ENCODE measurements around the gene PPP1R1A. TPM values are rescaled to one million over a fixed set of nuclear protein-coding genes. Genes with fewer than 3 reads are reported as not detected.

The PPP1R1A gene
- total and polyA plus RNA-seq, 9 of the 15 experiments (the other 6 are each of a cell fraction or from before 2014, with no cell fraction given): not detected

- TF ChIP-seq HBP1 (CRISPR knock-in tag; IDR thresholded peaks at IDR 0.05) (no peak), ZNF561 (CRISPR knock-in tag; conservative IDR thresholded peaks at IDR 0.05) (no peak), RCOR1 (IDR thresholded peaks at IDR 0.05; ENCODE audit: borderline replicate concordance in 1 of 2, low read depth in 2 of 2, low read length in 2 of 2) (no peak), TCF15 (CRISPR knock-in tag; IDR thresholded peaks at IDR 0.05) (no peak), ZNF408 (CRISPR knock-in tag; IDR thresholded peaks at IDR 0.05; ENCODE audit: low read depth) (no peak)
These were observed 22.4 kb downstream of the PPP1R1A start (continued) for GRCh38 chr12:54565986-54566544.

- H3K9me1 ChIP-seq (ENCODE audit: control insufficient read depth, insufficient read depth, low read length): no peaks in the 10 kb centered on the region
- H3K4me3 ChIP-seq: no peak overlapping the region
- no peak overlapping the region for H2AFZ ChIP-seq (ENCODE audit: low read depth, low read length)
- no TSS peak for BruUV-seq (replicated peaks)
- CTCF ChIA-PET (ENCODE audit: low intra/inter-chr PET ratio): no interaction called here
- peaks cover 3 to 7% of the 10 kb centered on the region in 2 experiments for H3K4me1 ChIP-seq (replicated peaks in 1 of 2; ENCODE audit: control insufficient read depth in 2 of 2, insufficient read depth in 2 of 2, low read length in 2 of 2)
- no peak overlapping the region for H3K27ac ChIP-seq (ENCODE audit: extremely low read depth, low read depth, low read length)
- H3K36me3 ChIP-seq (ENCODE audit: control insufficient read depth, insufficient read depth, low read length): no peaks in the 10 kb centered on the region
- POLR2A ChIA-PET: interaction anchor here (1.3 kb wide), 2 partner anchors 9 to 10 kb away, joined by 4 read pairs; no protein-coding TSS in a partner anchor
- H3K9ac ChIP-seq (ENCODE audit: insufficient read depth in 1 of 2, low read depth in 2 of 2, low read length in 2 of 2): no peak overlapping the region
- H3K9me3 ChIP-seq (replicated peaks; ENCODE audit: control insufficient read depth, insufficient read depth, low read depth, low read length): no peaks in the 10 kb centered on the region
- H3K27me3 ChIP-seq (ENCODE audit: control insufficient read depth in 2 of 2, insufficient read depth in 2 of 2, low read length in 2 of 2): peaks cover 16 to 25% of the 10 kb centered on the region in 2 experiments; a peak in 4 of 5 replicates
- WGBS (ENCODE audit: insufficient coverage, low coverage, missing lambda C conversion rate): 4% methylated on average over 10 of the region's 10 CpGs
- DNase-seq (ENCODE audit: extremely low read depth in 1 of 4, low spot score in 3 of 4) (no peak), FAIRE-seq (no peak), ATAC-seq (no peak)
- H3K79me2 ChIP-seq (ENCODE audit: control insufficient read depth, insufficient read depth, low read length): no peaks in the 10 kb centered on the region
- in situ Hi-C loops (cut with MboI) (no loop called here), intact Hi-C loops (cut with micrococcal nuclease) (no loop called here)
- H3K4me2 ChIP-seq (ENCODE audit: insufficient read depth, low read length): no peak overlapping the region
- H4K20me1 ChIP-seq (replicated peaks; ENCODE audit: control insufficient read depth, insufficient read depth, low read length): 0 out of 2 replicates have a peak, but pooled peaks cover 4% of the 10 kb centered on the region
- TF ChIP-seq EWSR1 (IDR thresholded peaks at IDR 0.05; ENCODE audit: borderline replicate concordance, low read depth, partially characterized antibody): no peak
- no peak for TF ChIP-seq TGIF2 (CRISPR knock-in tag; IDR thresholded peaks at IDR 0.05)
- TF ChIP-seq DDX20 (tag; IDR thresholded peaks at IDR 0.05; ENCODE audit: low read depth): no peak
- TF ChIP-seq DIDO1 (tag; IDR thresholded peaks at IDR 0.05; ENCODE audit: low read depth): no peak
- TF ChIP-seq POLR3A (IDR thresholded peaks at IDR 0.05; ENCODE audit: borderline replicate concordance, extremely low read depth, insufficient read depth, insufficient read length): no peak
- TF ChIP-seq NONO (IDR thresholded peaks at IDR 0.05; ENCODE audit: low read depth in 2 of 2, low read length in 1 of 2): no peak
- no peak for TF ChIP-seq SLC30A9 (CRISPR knock-in tag; IDR thresholded peaks at IDR 0.05)
- TF ChIP-seq TSC22D4 (tag; IDR thresholded peaks at IDR 0.05): no peak
- TF ChIP-seq ATF2 (CRISPR knock-in tag; IDR thresholded peaks at IDR 0.05): no peak
- TF ChIP-seq CHCHD3 (CRISPR knock-in tag; IDR thresholded peaks at IDR 0.05): no peak
- TF ChIP-seq ZSCAN32 (CRISPR knock-in tag; IDR thresholded peaks at IDR 0.05): no peak
- TF ChIP-seq SNIP1 (IDR thresholded peaks at IDR 0.05; ENCODE audit: low read depth): no peak
- no peak for TF ChIP-seq ZNF696 (CRISPR knock-in tag; conservative IDR thresholded peaks at IDR 0.05)
These were observed 23.0 kb downstream of the PPP1R1A start for GRCh38 chr12:54565310-54565985.
